Bronchial smooth muscle cell (primary cell): ENCODE measurements around the gene KLHL28. TPM values are rescaled to one million over a fixed set of nuclear protein-coding genes. Genes with fewer than 3 reads are reported as not detected.

Experiments used
- total RNA-seq: library from RNA; depleted of rRNA; stranded (reverse); fragments of >200 nt; gene quantifications from 2 replicates; pipeline ENCODE4 v1.2.1, GENCODE V29; 2014

The KLHL28 gene, protein sequence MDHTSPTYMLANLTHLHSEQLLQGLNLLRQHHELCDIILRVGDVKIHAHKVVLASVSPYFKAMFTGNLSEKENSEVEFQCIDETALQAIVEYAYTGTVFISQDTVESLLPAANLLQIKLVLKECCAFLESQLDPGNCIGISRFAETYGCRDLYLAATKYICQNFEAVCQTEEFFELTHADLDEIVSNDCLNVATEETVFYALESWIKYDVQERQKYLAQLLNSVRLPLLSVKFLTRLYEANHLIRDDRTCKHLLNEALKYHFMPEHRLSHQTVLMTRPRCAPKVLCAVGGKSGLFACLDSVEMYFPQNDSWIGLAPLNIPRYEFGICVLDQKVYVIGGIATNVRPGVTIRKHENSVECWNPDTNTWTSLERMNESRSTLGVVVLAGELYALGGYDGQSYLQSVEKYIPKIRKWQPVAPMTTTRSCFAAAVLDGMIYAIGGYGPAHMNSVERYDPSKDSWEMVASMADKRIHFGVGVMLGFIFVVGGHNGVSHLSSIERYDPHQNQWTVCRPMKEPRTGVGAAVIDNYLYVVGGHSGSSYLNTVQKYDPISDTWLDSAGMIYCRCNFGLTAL
- 6.6 and 10.0 TPM in 2 replicates for total RNA-seq

DNA sequence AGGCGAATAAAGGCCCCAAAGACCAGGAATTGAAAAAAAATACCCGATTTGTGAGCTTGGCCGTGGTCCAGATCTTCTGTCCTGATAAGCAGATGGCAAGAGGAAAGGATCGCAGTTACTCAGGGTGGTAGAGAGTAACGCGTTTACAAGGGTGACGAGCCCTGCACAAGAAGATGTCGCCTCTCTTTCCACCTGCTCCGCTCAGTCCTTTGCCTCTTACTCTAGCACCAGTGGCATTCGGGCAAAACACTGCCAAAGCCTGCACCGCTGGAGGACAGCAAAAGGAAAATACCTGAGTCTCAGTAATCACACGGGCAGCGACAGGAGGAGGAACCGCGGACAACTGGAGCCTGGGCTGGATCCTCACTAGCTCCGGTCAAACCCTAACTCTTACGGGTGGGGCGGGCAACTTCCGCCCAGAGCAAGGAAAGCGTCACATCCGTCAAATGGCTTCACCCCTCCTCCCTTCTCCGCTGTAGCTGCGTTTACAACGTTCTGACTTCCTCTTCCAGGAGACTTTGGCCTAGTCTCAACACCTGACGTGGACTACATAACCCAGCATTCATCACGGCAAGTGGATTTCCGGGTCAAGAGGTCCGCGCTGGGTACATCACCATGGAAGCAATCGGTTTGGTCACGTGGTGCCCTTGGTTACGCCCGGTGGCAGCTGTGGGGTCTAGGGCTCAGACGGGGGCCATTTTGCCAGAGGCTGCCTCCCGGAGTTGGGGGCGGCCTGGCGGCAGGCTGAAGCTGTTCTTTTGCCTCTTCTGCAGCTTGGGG lies at the start of gene KLHL28, which contains the start of gene TOGARAM1:
KLHL28 (minus strand) TSS at position 394 of the 780 bp plus-strand sequence. CDS start 16,019 bp downstream, outside the sequence.
TOGARAM1 (plus strand) TSS at position 637 of the 780 bp plus-strand sequence. CDS start 232 bp downstream, outside the sequence.

Other genes starting within 250 kb of the KLHL28 start
- 14.8 and 15.1 TPM in 2 replicates for gene TOGARAM1, start 243 bp upstream of the KLHL28 start, total RNA-seq
- gene PRPF39, start 122.2 kb upstream of the KLHL28 start, total RNA-seq = 23.8 and 41.9 TPM in 2 replicates
- 11.5 and 26.8 TPM in 2 replicates for gene FKBP3, start 172.5 kb upstream of the KLHL28 start, total RNA-seq
- gene FANCM, start 174.0 kb upstream of the KLHL28 start, total RNA-seq = 3.8 and 5.0 TPM in 2 replicates